CD4-positive, CD25-positive, alpha-beta regulatory T cell (primary cell): ENCODE results near the gene CEACAM19. TPM values are rescaled to one million over a fixed set of nuclear protein-coding genes. Genes with fewer than 3 reads are reported as not detected.
"Not testable (repeated sequence)": the region's sequence is repeated elsewhere in the genome, so short reads cannot be mapped to it uniquely, and the experiment has no call there.

Source experiments
- ATAC-seq, 2 donors: fragments of 150-1000 bp; cut with Tn5 transposase; one replicate each; pipeline ENCODE4 v1.10.0; 2021; ENCODE audit warnings: low read depth in 2 of 2, moderate number of reproducible peaks in 2 of 2, moderate library complexity in 1 of 2
- DNase-seq, 3 donors: peaks; one replicate each; pipeline versions ENCODE4 v3.0.0 to v3.0.0-alpha.2; 2012 to 2022; ENCODE audit warnings: mixed read lengths in 1 of 3
- H3K27ac ChIP-seq: one replicate; pipeline ENCODE4 v1.7.0; 2013; ENCODE audit warnings: mild to moderate bottlenecking, low read length; ENCODE audit not compliant: insufficient read depth, poor library complexity, severe bottlenecking
- H3K27me3 ChIP-seq: one replicate; pipeline ENCODE4 v1.7.0; 2013; ENCODE audit warnings: low read length; ENCODE audit not compliant: control insufficient read depth, insufficient read depth
- H3K36me3 ChIP-seq: one replicate; pipeline ENCODE4 v1.7.0; 2013; ENCODE audit warnings: mild to moderate bottlenecking, low read length, moderate library complexity; ENCODE audit not compliant: control insufficient read depth, insufficient read depth
- H3K4me1 ChIP-seq: 2 replicates; pipeline ENCODE4 v1.7.0; 2013; ENCODE audit warnings: mild to moderate bottlenecking, low read length; ENCODE audit not compliant: insufficient read depth, control insufficient read depth, poor library complexity, severe bottlenecking
- H3K4me3 ChIP-seq: one replicate; pipeline ENCODE4 v1.7.0; 2013; ENCODE audit warnings: low read depth, mild to moderate bottlenecking, low read length, moderate library complexity
- H3K9me3 ChIP-seq, 2 experiments: 1 replicate in 1 of 2; 2 replicates in 1 of 2; pipeline ENCODE4 v1.7.0; 2013; ENCODE audit warnings: low read length in 2 of 2, mild to moderate bottlenecking in 1 of 2, moderate library complexity in 1 of 2; ENCODE audit not compliant: control insufficient read depth in 2 of 2
- H3K27ac Mint-ChIP-seq, 3 donors: one replicate each; pipeline ENCODE4 v1.8.0; 2020 to 2022; ENCODE audit warnings: mild to moderate bottlenecking in 3 of 3, mixed read lengths in 3 of 3, moderate library complexity in 2 of 3
- H3K27me3 Mint-ChIP-seq: one replicate; pipeline ENCODE4 v1.8.0; 2022; ENCODE audit warnings: mild to moderate bottlenecking, mixed read lengths
- H3K36me3 Mint-ChIP-seq: one replicate; pipeline ENCODE4 v1.8.0; 2020; ENCODE audit warnings: mixed read lengths
- H3K4me1 Mint-ChIP-seq, 4 donors: one replicate each; pipeline ENCODE4 v1.8.0; 2020 to 2022; ENCODE audit warnings: mixed read lengths in 4 of 4, mild to moderate bottlenecking in 1 of 4
- H3K4me3 Mint-ChIP-seq, 4 donors: one replicate each; pipeline ENCODE4 v1.8.0; 2020 to 2022; ENCODE audit warnings: mild to moderate bottlenecking in 4 of 4, mixed read lengths in 4 of 4, moderate library complexity in 3 of 4
- H3K9me3 Mint-ChIP-seq, 7 donors: one replicate each; pipeline ENCODE4 v1.8.0; 2020 to 2022; ENCODE audit warnings: mixed read lengths in 7 of 7, mild to moderate bottlenecking in 3 of 7, moderate library complexity in 2 of 7
- polyA plus RNA-seq, 4 donors: library from polyadenylated mRNA; unstranded; fragments of 300-500 nt; fragmentation: Illumina TruSeq; gene quantifications; one replicate each; pipeline ENCODE4 v1.2.3, GENCODE V29; 2021
- total RNA-seq: library from RNA; stranded (reverse); gene quantifications from one replicate; pipeline ENCODE4 v1.2.3, GENCODE V29; 2022

Gene CEACAM19
- total and polyA plus RNA-seq, 5 donors from 2014 or later = not detected

GRCh38 chr19:44631611-44632010, 39.7 kb upstream of the CEACAM19 start:
- not testable (repeated sequence) for H3K36me3 ChIP-seq, H3K36me3 Mint-ChIP-seq, ATAC-seq, H3K27ac ChIP-seq, H3K9me3 Mint-ChIP-seq, H3K27me3 ChIP-seq, H3K9me3 ChIP-seq, H3K27me3 Mint-ChIP-seq, H3K4me3 Mint-ChIP-seq, H3K4me1 ChIP-seq, H3K4me3 ChIP-seq, H3K4me1 Mint-ChIP-seq, H3K27ac Mint-ChIP-seq, DNase-seq

- H3K4me3 ChIP-seq, DNase-seq, H3K36me3 ChIP-seq, ATAC-seq, H3K4me3 Mint-ChIP-seq, H3K36me3 Mint-ChIP-seq, H3K27me3 ChIP-seq, H3K4me1 ChIP-seq, H3K27ac Mint-ChIP-seq, H3K9me3 ChIP-seq, H3K9me3 Mint-ChIP-seq, H3K27ac ChIP-seq, H3K27me3 Mint-ChIP-seq, H3K4me1 Mint-ChIP-seq: not testable (repeated sequence)
These were observed 37.2 kb upstream of the CEACAM19 start for GRCh38 chr19:44634058-44634457.

DNA sequence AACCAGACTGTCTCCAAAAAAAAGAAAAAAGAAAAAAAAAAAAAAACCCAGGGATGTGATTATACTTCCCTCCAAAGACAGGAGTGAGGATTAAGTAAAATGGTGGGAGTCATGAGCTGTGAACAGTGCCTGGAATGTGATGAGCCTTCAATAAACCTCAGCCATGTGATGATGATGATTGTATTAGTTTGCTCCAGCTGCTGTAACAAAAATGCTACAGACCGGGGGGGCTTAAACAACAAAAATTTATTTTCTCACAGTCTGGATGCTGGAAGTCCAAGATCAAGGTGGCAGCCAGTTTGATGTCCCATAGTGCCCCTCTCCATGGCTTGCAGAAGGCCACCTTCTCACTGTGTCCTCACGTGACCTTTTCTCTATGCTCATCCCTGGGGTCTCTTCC, 36.5 kb upstream of the CEACAM19 start:
- Histone ChIP-seq H3K27me3 (no peaks in the 10 kb centered on the region), H3K4me1 (no peaks in the 10 kb centered on the region), H3K27ac (no peak overlapping the region), H3K4me3 (no peak overlapping the region), H3K9me3 (no peaks in the 10 kb centered on the region), H3K36me3 (no peaks in the 10 kb centered on the region)
- Mint-ChIP-seq H3K36me3 (no peaks in the 10 kb centered on the region), H3K4me1 (no peaks in the 10 kb centered on the region), H3K27me3 (peaks cover 9% of the 10 kb centered on the region), H3K9me3 (peaks cover 0 to 6% (median 0%) of the 10 kb centered on the region in 7 donors), H3K27ac (no peak overlapping the region), H3K4me3 (no peak overlapping the region)
- no peak for ATAC-seq
- no peak for DNase-seq

DNA sequence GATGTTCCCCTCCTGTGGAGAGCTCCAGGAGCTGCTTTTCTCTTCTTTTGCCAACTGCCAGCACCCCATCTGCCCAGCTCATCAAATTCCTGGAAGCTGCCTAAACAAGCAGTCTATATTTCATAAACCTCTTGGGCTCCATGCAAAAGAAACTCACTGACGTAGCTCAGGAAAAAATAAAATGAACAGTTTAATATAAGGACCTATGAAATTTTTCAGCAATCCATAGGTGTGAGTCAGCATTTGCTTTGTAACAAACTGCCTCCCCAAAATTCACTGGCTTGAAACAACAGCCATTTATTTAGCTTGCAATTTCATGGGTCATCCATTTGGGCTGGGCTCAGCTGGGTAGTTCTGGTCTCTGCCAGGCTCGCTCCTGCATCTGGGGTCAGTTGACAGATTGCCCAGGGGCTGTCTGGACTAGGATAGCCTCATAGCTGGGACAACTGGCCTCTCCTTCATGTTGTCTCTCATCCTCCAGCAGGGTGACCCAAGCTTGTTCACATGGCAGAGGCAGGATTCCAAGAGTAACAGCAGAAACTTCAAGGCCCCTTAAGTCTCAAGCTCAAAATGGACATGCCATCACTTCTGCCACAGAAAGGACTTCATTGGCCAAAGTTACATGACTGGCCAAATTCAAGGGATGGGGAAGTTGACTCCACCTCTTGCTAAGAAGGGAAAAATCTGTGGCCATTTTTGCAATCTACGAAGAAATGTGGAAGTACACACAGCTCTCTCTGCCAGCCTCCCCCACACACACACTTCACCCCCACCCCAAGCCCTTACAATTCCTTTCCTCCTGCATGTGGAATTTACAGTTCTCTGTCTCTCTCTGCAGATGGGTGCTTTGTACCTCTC, 35.5 kb upstream of the CEACAM19 start:
- Mint-ChIP-seq H3K4me3 (no peak overlapping the region), H3K27ac (no peak overlapping the region), H3K27me3 (peaks cover 9% of the 10 kb centered on the region), H3K36me3 (no peaks in the 10 kb centered on the region), H3K4me1 (no peaks in the 10 kb centered on the region), H3K9me3 (peaks cover 0 to 6% (median 0%) of the 10 kb centered on the region in 7 donors)
- no peak for ATAC-seq
- Histone ChIP-seq H3K27ac (no peak overlapping the region), H3K36me3 (no peaks in the 10 kb centered on the region), H3K27me3 (no peaks in the 10 kb centered on the region), H3K9me3 (no peaks in the 10 kb centered on the region), H3K4me1 (no peaks in the 10 kb centered on the region), H3K4me3 (no peak overlapping the region)
- no peak for DNase-seq

DNA sequence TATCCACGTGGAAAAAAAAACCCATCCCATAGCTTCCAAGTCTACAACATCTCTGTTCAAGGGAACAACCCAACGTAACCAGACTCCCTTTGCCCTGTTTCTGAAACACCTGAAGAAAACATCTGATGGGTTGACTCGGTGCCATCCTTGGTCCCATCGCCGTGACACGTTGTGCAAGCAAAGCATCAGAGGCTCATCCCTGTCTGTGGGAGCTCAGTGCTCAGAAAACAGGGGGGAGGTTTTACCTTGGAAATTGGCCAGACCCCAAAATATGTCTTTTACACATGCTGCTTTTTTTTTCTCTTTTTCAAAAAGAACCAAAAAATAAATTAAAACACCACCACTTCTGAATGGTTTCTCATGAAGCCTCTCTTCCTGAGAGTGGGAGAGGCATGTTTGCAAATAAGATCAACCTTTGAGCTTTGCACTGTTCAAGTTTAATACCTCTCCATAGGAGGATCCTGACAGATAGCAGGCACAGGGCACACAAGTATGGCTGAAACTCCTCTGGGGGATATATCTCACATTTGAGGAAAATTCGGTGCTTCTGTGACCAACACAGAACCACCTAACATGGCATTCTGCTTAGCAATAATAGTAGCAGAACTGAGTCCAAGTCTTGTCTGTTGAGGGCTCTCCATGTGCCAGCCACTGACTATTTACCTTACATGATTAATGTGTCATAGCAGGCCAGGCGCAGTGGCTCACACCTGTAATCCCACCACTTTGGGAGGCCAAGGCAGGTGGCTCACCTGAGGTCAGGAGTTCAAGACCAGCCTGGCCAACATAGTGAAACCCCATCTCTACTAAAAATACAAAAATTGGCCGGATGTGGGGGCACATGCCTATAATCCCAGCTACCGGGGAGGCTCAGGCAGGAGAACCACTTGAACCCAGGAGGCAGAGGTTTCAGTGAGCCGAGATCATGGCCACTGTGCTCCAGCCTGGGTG, 34.6 kb upstream of the CEACAM19 start:
- no peaks in the 10 kb centered on the region for H3K9me3 ChIP-seq
- no peaks in the 10 kb centered on the region for H3K27me3 ChIP-seq
- no peak overlapping the region for H3K27ac ChIP-seq
- no peaks in the 10 kb centered on the region for H3K36me3 ChIP-seq
- no peak overlapping the region for H3K4me3 ChIP-seq
- Mint-ChIP-seq H3K27ac (no peak overlapping the region), H3K4me1 (no peaks in the 10 kb centered on the region), H3K4me3 (no peak overlapping the region), H3K9me3 (peaks cover 0 to 6% (median 0%) of the 10 kb centered on the region in 7 donors), H3K27me3 (peaks cover 14% of the 10 kb centered on the region), H3K36me3 (no peaks in the 10 kb centered on the region)
- H3K4me1 ChIP-seq = no peaks in the 10 kb centered on the region
- ATAC-seq (no peak), DNase-seq (no peak)

DNA sequence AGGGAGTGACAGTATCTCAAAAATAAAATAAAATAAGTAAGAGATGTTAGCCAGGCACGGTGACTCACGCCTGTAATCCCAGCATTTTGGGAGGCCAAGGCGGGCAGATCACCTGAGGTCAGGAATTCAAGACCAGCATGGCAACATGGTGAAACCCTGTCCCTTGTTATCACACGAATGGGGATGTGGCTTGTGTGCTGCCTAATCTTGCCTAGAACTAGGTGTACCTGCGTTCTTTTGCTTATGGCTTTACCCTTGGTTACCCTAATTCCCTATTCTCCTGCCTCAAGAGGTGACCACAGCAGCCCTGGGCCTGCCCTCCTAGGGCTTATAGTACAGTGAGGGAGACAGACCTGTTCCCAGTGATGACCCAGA, 33.9 kb upstream of the CEACAM19 start:
- no peak for ATAC-seq
- Histone ChIP-seq H3K27ac (no peak overlapping the region), H3K4me1 (no peaks in the 10 kb centered on the region), H3K27me3 (no peaks in the 10 kb centered on the region), H3K9me3 (no peaks in the 10 kb centered on the region), H3K4me3 (no peak overlapping the region), H3K36me3 (no peaks in the 10 kb centered on the region)
- Mint-ChIP-seq H3K4me3 (no peak overlapping the region), H3K9me3 (peaks cover 0 to 6% (median 0%) of the 10 kb centered on the region in 7 donors), H3K4me1 (no peaks in the 10 kb centered on the region), H3K27ac (no peak overlapping the region), H3K27me3 (peaks cover 15% of the 10 kb centered on the region), H3K36me3 (no peaks in the 10 kb centered on the region)
- DNase-seq = no peak

DNA sequence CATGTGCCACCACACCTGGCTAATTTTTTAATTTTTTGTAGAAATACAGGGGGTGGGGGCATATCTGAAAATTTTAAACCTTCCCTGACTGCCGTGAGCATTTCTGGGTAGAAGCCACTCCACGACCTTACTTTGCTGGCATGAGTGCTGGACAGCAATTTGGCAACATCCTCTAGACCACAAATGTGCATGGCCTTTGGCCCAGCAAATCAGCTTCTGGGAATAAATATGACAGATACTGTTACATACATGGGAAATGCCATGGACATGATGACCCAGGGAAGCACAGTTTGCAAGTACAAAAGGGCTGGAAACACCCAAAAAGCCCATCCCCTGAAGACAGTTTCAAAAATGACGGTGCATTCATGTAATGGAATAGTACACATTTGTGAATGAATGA, 30.8 kb upstream of the CEACAM19 start:
- no peaks in the 10 kb centered on the region for H3K36me3 ChIP-seq
- no peaks in the 10 kb centered on the region for H3K36me3 Mint-ChIP-seq
- H3K9me3 Mint-ChIP-seq = peaks cover 0 to under 1% (median 0%) of the 10 kb centered on the region in 7 donors
- peaks cover 3% of the 10 kb centered on the region for H3K27me3 ChIP-seq
- H3K4me3 ChIP-seq = no peak overlapping the region
- H3K4me1 Mint-ChIP-seq = peaks cover 0 to 4% (median 0%) of the 10 kb centered on the region in 4 donors
- H3K9me3 ChIP-seq = no peaks in the 10 kb centered on the region
- DNase-seq (no peak), ATAC-seq (no peak)
- peaks cover 7% of the 10 kb centered on the region for H3K4me1 ChIP-seq
- H3K4me3 Mint-ChIP-seq = no peak overlapping the region
- H3K27ac Mint-ChIP-seq = no peak overlapping the region
- peaks cover 29% of the 10 kb centered on the region for H3K27me3 Mint-ChIP-seq
- H3K27ac ChIP-seq = no peak overlapping the region
